ENCODE measurements around the gene CDKL1.

DNA sequence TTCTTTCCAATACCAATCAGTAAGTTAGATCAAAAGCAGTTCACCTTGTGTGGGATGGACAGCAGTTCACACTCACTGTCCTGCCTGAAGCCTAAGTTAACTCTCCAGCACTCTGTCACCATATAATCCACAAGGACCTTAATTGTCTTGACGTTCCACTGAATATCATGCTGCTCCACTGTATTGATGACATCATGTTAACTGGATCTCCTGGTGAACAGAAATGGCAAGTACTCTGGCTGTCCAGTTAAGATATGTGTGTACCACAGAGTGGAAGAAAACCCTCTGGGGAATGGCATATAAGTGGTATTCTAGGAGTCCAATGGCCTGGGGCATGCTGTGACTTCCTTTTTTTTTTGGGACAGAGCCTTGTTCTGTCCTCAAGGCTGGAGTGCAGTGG lies 16.2 kb downstream of the CDKL1 start:
- no peak for TF ChIP-seq POLR2A (IDR thresholded peaks at IDR 0.05)
- TF ChIP-seq, protein P1, sequence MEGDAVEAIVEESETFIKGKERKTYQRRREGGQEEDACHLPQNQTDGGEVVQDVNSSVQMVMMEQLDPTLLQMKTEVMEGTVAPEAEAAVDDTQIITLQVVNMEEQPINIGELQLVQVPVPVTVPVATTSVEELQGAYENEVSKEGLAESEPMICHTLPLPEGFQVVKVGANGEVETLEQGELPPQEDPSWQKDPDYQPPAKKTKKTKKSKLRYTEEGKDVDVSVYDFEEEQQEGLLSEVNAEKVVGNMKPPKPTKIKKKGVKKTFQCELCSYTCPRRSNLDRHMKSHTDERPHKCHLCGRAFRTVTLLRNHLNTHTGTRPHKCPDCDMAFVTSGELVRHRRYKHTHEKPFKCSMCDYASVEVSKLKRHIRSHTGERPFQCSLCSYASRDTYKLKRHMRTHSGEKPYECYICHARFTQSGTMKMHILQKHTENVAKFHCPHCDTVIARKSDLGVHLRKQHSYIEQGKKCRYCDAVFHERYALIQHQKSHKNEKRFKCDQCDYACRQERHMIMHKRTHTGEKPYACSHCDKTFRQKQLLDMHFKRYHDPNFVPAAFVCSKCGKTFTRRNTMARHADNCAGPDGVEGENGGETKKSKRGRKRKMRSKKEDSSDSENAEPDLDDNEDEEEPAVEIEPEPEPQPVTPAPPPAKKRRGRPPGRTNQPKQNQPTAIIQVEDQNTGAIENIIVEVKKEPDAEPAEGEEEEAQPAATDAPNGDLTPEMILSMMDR (IDR thresholded peaks at IDR 0.05), result no peak
